ENCODE data around the gene CDH23. TPM values are rescaled to one million over a fixed set of nuclear protein-coding genes. Genes with fewer than 3 reads are reported as not detected.

The CDH23 gene
- total RNA-seq, 2 experiments from 2014 or later: 4.6 to 5.2 TPM

DNA sequence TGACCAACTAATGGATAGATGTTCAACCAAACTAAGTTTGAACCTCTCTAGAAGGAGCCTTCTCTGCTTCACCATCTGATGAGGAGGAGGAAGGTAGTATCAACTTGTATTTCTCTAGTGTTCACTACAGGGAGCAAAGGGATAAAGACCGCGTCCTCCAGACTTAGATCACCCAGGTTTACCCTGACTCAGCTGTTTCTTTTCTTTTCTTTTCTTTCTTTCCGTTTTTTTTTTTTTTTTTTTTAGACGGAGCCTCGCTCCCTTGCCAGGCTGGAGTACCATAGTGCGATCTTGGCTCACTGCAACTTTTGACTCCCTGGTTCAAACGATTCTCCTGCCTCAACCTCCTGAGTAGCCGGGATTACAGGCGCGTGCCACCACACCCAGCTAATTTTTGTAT, 263.0 kb downstream of the CDH23 start:
- no peak overlapping the region for H3K4me3 Mint-ChIP-seq
- peaks cover 4% of the 10 kb centered on the region for H3K4me1 ChIP-seq (ENCODE audit: insufficient read depth, low read length)
- no peaks in the 10 kb centered on the region for H3K4me1 Mint-ChIP-seq (ENCODE audit: low read depth)
- H3K36me3 ChIP-seq (ENCODE audit: insufficient read depth, low read length): no peaks in the 10 kb centered on the region
- ChIA-PET CTCF (no interaction called here), POLR2A (interaction anchor here (0.6 kb wide), 1 partner anchor 26 kb away, joined by 3 read pairs; no protein-coding TSS in a partner anchor)
- intact Hi-C loops (cut with DNase I, micrococcal nuclease): loop anchor here in 1 of 2 experiments (5.0 kb wide), 1 partner anchor 153 kb away; no protein-coding TSS in a partner anchor
- no peak overlapping the region for H3K27ac ChIP-seq (ENCODE audit: low read depth in 1 of 2, low read length in 2 of 2)
- H3K27ac Mint-ChIP-seq: no peak overlapping the region
- no peaks in the 10 kb centered on the region for H3K9me3 ChIP-seq (ENCODE audit: control insufficient read depth in 1 of 2, insufficient read depth in 1 of 2, low read length in 2 of 2)
- ATAC-seq (ENCODE audit: poor library complexity): no peak
- DNase-seq: no peak
- H3K27me3 ChIP-seq (ENCODE audit: control insufficient read depth in 1 of 2, insufficient read depth in 2 of 2, low read length in 2 of 2): no peaks in the 10 kb centered on the region
- H3K9me3 Mint-ChIP-seq: no peaks in the 10 kb centered on the region
- no peaks in the 10 kb centered on the region for H3K36me3 Mint-ChIP-seq (ENCODE audit: low read depth)
- TF ChIP-seq, protein P1, sequence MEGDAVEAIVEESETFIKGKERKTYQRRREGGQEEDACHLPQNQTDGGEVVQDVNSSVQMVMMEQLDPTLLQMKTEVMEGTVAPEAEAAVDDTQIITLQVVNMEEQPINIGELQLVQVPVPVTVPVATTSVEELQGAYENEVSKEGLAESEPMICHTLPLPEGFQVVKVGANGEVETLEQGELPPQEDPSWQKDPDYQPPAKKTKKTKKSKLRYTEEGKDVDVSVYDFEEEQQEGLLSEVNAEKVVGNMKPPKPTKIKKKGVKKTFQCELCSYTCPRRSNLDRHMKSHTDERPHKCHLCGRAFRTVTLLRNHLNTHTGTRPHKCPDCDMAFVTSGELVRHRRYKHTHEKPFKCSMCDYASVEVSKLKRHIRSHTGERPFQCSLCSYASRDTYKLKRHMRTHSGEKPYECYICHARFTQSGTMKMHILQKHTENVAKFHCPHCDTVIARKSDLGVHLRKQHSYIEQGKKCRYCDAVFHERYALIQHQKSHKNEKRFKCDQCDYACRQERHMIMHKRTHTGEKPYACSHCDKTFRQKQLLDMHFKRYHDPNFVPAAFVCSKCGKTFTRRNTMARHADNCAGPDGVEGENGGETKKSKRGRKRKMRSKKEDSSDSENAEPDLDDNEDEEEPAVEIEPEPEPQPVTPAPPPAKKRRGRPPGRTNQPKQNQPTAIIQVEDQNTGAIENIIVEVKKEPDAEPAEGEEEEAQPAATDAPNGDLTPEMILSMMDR (IDR thresholded peaks at IDR 0.05): no peak
- no peak overlapping the region for H3K4me3 ChIP-seq (ENCODE audit: low read length)
- H3K27me3 Mint-ChIP-seq: no peaks in the 10 kb centered on the region

DNA sequence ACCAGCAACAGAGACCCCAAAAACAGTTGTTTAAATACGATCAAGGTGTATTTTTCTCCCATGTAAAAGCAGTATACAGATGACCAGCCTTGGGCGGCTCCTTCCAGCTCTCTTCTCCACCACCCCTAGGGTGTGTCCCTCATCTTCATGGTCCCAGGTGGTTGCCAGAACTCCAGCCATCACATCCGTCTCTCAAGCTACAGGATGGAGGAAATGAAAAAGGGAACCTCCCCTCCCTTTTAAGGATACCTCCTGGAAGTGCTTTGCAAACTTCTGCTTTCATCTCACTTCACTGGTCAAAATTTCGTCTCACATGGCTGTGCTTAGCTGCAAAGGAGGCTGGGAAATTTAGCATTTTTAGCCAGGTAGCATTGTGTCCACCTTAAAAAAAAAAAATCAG, 263.6 kb downstream of the CDH23 start:
- intact Hi-C loops (cut with DNase I, micrococcal nuclease): loop anchor here in 1 of 2 experiments (5.0 kb wide), 1 partner anchor 152 kb away; no protein-coding TSS in a partner anchor
- Mint-ChIP-seq H3K9me3 (no peaks in the 10 kb centered on the region), H3K4me1 (ENCODE audit: low read depth) (no peaks in the 10 kb centered on the region), H3K27ac (no peak overlapping the region), H3K4me3 (no peak overlapping the region), H3K27me3 (no peaks in the 10 kb centered on the region), H3K36me3 (ENCODE audit: low read depth) (no peaks in the 10 kb centered on the region)
- Histone ChIP-seq H3K27me3 (ENCODE audit: control insufficient read depth in 1 of 2, insufficient read depth in 2 of 2, low read length in 2 of 2) (no peaks in the 10 kb centered on the region), H3K9me3 (ENCODE audit: control insufficient read depth in 1 of 2, insufficient read depth in 1 of 2, low read length in 2 of 2) (no peaks in the 10 kb centered on the region), H3K27ac (ENCODE audit: low read depth in 1 of 2, low read length in 2 of 2) (no peak overlapping the region), H3K36me3 (ENCODE audit: insufficient read depth, low read length) (no peaks in the 10 kb centered on the region), H3K4me3 (ENCODE audit: low read length) (no peak overlapping the region), H3K4me1 (ENCODE audit: insufficient read depth, low read length) (peaks cover 4% of the 10 kb centered on the region)
- TF ChIP-seq, protein P1 (IDR thresholded peaks at IDR 0.05): no peak
- ChIA-PET CTCF (no interaction called here), POLR2A (interaction anchor here (0.6 kb wide), 1 partner anchor 26 kb away, joined by 3 read pairs; no protein-coding TSS in a partner anchor)
- ATAC-seq (ENCODE audit: poor library complexity) (no peak), DNase-seq (no peak)

DNA sequence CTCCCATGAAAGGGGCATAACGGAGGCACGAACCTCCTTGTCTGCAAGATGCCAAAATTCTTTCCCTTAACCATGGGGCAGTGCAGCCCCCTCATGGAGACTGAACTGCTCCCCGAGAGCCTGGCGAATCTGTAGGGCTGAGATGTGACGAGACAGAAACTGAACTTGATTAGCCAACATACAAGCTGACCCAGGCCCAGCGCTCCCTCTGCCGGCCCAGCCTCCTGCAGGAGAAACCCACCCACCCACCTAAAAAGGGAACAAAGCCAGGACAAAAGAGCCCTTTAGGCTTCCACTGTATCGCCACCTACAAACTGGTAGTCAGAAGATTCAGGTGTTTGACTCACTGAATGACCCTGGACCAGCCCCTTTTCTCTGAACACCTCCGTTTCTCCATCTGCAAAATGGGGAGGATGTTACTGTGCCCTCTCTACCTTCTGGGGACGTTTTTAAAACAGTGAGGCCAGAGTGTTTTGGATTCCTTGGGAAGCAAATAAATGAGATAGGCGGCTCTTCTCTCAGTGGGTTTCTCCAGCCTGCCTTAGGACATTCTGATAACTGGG, 264.4 kb downstream of the CDH23 start:
- intact Hi-C loops (cut with DNase I, micrococcal nuclease): loop anchor here in 1 of 2 experiments (5.0 kb wide), 1 partner anchor 151 kb away; no protein-coding TSS in a partner anchor
- no peaks in the 10 kb centered on the region for H3K4me1 Mint-ChIP-seq (ENCODE audit: low read depth)
- no peak overlapping the region for H3K4me3 Mint-ChIP-seq
- H3K27me3 Mint-ChIP-seq: no peaks in the 10 kb centered on the region
- H3K36me3 Mint-ChIP-seq (ENCODE audit: low read depth): no peaks in the 10 kb centered on the region
- TF ChIP-seq, protein P1 (IDR thresholded peaks at IDR 0.05): no peak
- Histone ChIP-seq H3K9me3 (ENCODE audit: control insufficient read depth in 1 of 2, insufficient read depth in 1 of 2, low read length in 2 of 2) (no peaks in the 10 kb centered on the region), H3K36me3 (ENCODE audit: insufficient read depth, low read length) (no peaks in the 10 kb centered on the region), H3K27ac (ENCODE audit: low read depth in 1 of 2, low read length in 2 of 2) (no peak overlapping the region), H3K4me1 (ENCODE audit: insufficient read depth, low read length) (peaks cover 4% of the 10 kb centered on the region), H3K27me3 (ENCODE audit: control insufficient read depth in 1 of 2, insufficient read depth in 2 of 2, low read length in 2 of 2) (no peaks in the 10 kb centered on the region), H3K4me3 (ENCODE audit: low read length) (no peak overlapping the region)
- ChIA-PET POLR2A (no interaction called here), CTCF (no interaction called here)
- no peak overlapping the region for H3K27ac Mint-ChIP-seq
- DNase-seq: no peak
- H3K9me3 Mint-ChIP-seq: no peaks in the 10 kb centered on the region
- no peak for ATAC-seq (ENCODE audit: poor library complexity)
